Ureter (tissue), 1 donor: ENCODE data around the gene ACOX3. TPM values are rescaled to one million over a fixed set of nuclear protein-coding genes. Genes with fewer than 3 reads are reported as not detected.

Experiments used
- DNase-seq: peaks from one replicate; pipeline ENCODE4 v3.0.0-alpha.2; 2020; ENCODE audit warnings: low spot score
- total RNA-seq: library from RNA; stranded (reverse); gene quantifications from one replicate; pipeline ENCODE4 v1.2.4, GENCODE V29; 2023
- donor health status: DM: yes; HTN: yes; CAD: no.

Gene ACOX3
- total RNA-seq, 1 donor from 2014 or later, result 49.5 TPM

- peak; percentile 81 for DNase-seq
These were observed 28.4 kb upstream of the ACOX3 start for GRCh38 chr4:8468746-8469535.

- no peak for DNase-seq
These were observed 26.5 kb upstream of the ACOX3 start for GRCh38 chr4:8467016-8467415.

GRCh38 chr4:8465615-8466611 is 25.4 kb upstream of the ACOX3 start:
- no peak for DNase-seq

- DNase-seq, result no peak
These were observed 23.9 kb upstream of the ACOX3 start for GRCh38 chr4:8464381-8464780.

GRCh38 chr4:8463811-8464210 is 23.3 kb upstream of the ACOX3 start:
- no peak for DNase-seq

GRCh38 chr4:8461616-8462015 is 21.1 kb upstream of the ACOX3 start:
- DNase-seq, result no peak

GRCh38 chr4:8461086-8461485 is 20.6 kb upstream of the ACOX3 start:
- DNase-seq, result no peak

GRCh38 chr4:8459867-8460445 is 19.4 kb upstream of the ACOX3 start:
- DNase-seq, result no peak

GRCh38 chr4:8457646-8458252 is 17.2 kb upstream of the ACOX3 start:
- no peak for DNase-seq

GRCh38 chr4:8453957-8454356 is 13.4 kb upstream of the ACOX3 start:
- no peak for DNase-seq

GRCh38 chr4:8451440-8452182 is 11.1 kb upstream of the ACOX3 start:
- DNase-seq, result no peak

GRCh38 chr4:8446122-8446521 is 5.6 kb upstream of the ACOX3 start:
- no peak for DNase-seq

GRCh38 chr4:8443801-8444200 is 3.3 kb upstream of the ACOX3 start:
- DNase-seq, result no peak

GRCh38 chr4:8442596-8443358 is 2.3 kb upstream of the ACOX3 start:
- DNase-seq, result no peak

GRCh38 chr4:8441499-8442091 is 1.1 kb upstream of the ACOX3 start:
- DNase-seq, result no peak

GRCh38 chr4:8439914-8440491 is 520 bp downstream of the ACOX3 start:
- DNase-seq, result no peak

- DNase-seq, result peak; percentile 55
These were observed 1.4 kb downstream of the ACOX3 start for GRCh38 chr4:8439168-8439567.

- DNase-seq, result no peak
These were observed 1.8 kb downstream of the ACOX3 start for GRCh38 chr4:8438743-8439142.

- no peak for DNase-seq
These were observed 3.2 kb downstream of the ACOX3 start for GRCh38 chr4:8437281-8437680.
